Stimulated activated CD8-positive, alpha-beta memory T cell treated with anti-CD3 and anti-CD28 coated beads, Interleukin-15, amount 100 ng/mL, for 4 hours (primary cell): ENCODE measurements around the gene SLC22A5.

Experiments
- DNase-seq, 2 donors: peaks; one replicate each; pipeline ENCODE4 v3.0.0-alpha.2; 2020; ENCODE audit warnings: low read depth in 2 of 2

The SLC22A5 gene

GRCh38 chr5:132369474-132370180 lies at the start of gene SLC22A5:
SLC22A5 (plus strand) TSS chr5:132369710; CDS start chr5:132369973, 263 bp downstream.
- DNase-seq: peak; percentile 16 to 44

- DNase-seq: no peak
Measured at GRCh38 chr5:132319975-132320374, 49.5 kb upstream of the SLC22A5 start.

DNA sequence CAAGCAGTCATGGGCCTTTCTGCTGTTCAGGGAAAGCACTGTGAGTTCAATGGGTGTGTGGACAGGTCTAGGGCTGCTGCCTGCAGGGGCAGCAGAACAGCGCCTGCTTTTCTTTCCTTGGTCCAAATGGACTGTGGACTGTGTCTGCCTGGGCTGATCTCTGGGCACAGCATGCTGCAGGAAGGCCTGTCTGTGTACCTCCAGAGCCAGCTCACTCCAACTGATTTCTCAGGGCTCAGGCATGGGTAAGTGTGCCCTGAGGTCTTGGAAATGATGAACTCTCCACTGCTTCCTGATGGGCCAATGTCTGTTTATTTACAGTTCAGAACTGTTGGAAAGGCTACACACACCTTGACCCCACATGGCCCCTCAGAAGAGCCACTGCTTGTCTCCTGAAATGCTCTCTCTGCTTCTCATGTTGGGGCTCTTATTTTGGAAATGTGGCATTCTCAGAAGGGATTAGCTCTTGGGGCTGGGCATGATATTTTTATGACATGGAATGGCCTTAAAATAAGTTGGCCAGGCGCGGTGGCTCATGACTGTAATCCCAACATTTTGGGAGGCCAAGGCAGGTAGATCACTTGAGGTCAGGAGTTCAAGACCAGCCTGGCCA lies 48.3 kb upstream of the SLC22A5 start:
- no peak for DNase-seq

- no peak for DNase-seq
Measured at GRCh38 chr5:132322266-132322665, 47.2 kb upstream of the SLC22A5 start.

- no peak for DNase-seq
Measured at GRCh38 chr5:132323202-132323601, 46.3 kb upstream of the SLC22A5 start.

DNA sequence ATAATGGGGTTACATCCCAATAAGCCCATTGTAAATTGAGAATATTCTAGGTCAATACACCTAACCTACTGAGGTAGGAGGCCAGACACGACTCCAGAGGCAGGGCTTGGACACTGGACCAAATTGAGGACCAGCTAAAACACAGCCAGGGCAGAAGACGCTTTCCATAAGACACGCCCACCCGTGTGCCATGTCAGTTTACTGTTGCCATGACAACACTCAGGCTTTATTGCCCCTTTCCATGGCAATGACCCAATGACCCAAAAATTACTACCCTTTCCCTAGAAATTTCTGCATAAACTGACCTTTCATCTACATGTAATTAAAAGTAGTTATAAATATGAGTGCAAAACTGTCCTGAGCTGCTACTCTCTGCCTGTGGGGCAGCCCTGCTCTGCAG lies 43.8 kb upstream of the SLC22A5 start:
- DNase-seq: no peak

DNA sequence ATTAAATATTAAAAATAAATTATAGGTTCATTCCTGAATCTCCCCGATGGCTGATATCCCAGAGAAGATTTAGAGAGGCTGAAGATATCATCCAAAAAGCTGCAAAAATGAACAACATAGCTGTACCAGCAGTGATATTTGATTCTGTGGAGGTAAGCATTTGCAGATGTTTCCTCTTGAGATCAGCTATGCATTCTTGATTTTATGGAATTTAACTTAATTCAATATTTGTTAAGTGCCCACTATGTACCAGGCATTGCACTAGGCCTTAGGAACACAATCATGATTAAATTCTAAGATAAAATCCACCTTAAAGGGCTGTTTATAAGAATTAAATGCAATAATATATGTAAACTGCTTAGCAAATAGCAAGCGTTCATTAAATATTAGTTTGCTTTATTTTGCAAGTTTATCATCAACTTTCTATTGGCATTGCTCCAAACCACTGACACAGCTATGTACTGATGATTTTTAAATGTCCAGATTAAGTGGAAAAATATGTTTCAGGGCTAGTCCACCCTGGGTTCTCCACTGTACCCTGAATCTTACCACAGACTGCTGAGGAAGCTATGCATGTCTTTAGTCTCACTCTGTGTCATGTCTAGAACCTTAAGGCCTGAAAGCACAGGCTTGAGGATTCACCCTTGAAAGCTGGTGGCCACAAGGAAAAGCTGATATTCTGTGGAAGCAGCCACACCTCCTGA lies 42.1 kb upstream of the SLC22A5 start:
- no peak for DNase-seq

DNA sequence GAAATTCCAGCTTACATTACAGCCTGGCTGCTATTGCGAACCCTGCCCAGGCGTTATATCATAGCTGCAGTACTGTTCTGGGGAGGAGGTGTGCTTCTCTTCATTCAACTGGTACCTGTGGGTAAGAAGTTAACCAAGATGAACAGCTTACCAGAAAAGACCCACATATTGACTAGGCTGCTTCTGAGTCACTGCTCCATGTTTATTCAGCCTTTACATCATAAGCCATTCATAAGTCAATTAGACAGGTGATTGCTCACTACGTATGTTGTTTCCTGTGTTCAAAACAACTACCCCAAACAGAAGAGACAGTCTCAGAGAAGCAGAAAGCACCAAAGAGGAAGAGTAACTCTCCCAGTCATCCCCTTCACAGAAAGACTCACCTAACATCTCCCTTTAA lies 34.7 kb upstream of the SLC22A5 start:
- DNase-seq: no peak

- DNase-seq: no peak
Measured at GRCh38 chr5:132335402-132335801, 34.1 kb upstream of the SLC22A5 start.

- no peak for DNase-seq
Measured at GRCh38 chr5:132339502-132339901, 30.0 kb upstream of the SLC22A5 start.

DNA sequence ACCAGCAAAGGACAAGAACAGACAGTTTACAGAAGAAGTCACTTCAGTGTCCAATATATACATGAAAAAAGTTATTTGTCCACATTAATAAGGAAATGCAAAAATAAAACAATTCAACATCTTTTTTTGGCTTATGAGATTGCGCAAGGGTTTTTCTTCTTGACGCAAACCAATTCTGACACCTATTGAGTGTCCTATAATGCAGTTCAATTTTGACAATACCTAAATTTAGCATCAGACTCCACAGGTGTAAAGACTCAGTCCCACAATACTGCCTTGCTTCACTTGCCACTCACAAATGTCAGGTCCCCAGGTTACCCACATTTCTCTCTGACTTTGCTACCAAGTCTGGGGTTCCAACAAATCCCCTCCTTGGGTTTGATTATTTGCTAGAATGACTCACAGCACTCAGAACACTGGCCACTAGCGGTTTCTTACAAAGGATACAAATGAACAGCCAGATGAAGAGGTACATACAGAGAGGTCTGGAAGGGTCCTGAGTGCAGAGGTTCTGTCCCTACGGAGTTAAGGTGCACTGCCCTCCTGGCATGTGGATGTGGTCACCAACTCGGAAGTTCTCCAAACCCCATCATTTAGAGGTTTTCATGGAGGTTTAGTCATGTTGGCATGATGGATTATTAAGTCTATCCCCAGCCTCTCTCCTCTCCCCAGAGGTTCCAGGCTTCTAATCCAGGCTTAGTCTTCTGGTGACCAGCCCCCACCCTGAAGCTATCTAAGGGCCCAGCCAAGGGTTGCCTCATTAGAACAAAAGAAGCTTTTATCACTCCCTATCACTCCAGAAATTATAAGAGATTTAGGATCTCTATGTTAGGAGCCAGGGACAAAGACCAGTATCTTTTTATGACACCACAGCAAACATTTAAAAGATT lies 27.0 kb upstream of the SLC22A5 start:
- DNase-seq: no peak

- no peak for DNase-seq
Measured at GRCh38 chr5:132344775-132345514, 24.6 kb upstream of the SLC22A5 start.

GRCh38 chr5:132353486-132353995 lies 16.0 kb upstream of the SLC22A5 start:
- no peak for DNase-seq

- DNase-seq: no peak
Measured at GRCh38 chr5:132354381-132355139, 14.9 kb upstream of the SLC22A5 start.

DNA sequence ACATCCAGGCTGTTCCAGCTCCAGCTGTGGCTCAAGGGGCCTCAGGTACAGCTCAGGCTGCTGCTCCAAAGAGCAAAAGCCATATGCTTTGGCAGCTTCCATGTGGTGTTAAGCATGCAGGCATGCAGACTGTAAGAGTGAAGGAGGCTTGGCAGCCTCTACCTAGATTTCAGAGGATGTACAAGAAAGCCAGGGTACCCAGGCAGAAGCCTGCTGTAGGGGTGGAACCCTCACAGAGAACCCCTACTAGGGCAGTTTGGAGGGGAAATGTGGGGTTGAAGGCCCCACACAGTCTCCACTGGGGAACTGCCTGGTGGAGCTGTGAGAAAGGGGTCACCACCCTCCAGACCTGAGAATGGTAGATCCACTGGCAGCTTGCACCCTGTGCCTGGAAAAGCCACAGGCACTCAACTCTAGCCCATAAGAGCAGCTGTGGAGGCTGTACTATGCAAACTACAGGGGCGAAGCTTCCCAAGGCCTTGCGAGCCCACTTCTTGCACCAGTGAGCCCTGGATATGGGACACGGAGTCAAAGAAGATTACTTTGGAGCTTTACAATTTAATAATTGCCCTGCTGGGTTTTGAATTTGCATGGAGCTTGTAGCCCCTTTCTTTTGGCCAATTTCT lies 14.3 kb upstream of the SLC22A5 start:
- DNase-seq: no peak

GRCh38 chr5:132358775-132359174 lies 10.7 kb upstream of the SLC22A5 start:
- DNase-seq: no peak

DNA sequence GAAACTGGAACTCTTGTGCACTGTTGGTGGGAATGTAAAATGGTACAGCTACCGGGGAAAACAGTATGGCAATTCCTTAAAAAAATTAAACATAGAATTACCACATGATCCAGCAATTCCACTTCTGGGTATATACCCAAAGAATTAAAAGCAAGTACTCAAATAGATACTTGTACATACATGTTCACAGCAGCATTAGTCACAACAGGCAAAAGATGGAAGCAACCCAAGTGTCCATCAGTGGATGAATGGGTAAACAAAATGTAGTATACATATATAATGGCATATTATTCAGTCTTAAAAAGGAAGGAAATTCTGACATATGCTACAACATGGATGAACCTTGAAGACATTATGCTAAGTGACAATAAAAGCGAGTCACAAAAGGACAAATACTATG lies 7.4 kb upstream of the SLC22A5 start:
- no peak for DNase-seq

DNA sequence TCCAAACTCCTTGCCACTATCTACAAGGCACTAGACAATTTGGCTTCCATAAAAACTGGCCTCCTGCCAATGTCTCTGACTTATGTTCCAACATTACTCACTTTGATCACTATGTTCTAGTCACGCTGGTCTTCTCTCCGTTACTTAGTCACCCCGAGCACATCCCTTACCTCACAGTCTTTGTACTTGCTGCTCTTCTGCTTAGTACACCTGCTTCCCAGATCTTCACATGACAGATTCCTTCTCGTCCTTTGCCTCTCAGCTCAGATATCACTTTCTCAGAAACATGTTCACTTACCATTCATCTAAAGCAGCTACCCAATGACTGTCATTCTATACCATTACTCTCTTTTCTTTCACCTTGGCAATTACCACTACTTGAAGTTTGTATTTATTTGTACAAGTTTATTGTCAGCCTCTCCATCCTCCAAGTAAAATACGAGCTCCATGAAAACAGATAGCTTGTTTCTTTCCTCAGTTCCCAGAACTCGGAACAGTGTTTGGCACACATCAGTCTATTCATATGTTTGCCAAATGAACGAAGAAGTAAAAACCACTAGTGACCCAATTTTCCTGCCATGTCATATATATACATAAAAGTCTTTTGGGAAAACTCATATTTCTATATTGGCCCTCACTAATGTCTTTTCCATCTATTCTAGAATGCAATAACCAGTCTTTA lies 5.9 kb upstream of the SLC22A5 start:
- DNase-seq: no peak

DNA sequence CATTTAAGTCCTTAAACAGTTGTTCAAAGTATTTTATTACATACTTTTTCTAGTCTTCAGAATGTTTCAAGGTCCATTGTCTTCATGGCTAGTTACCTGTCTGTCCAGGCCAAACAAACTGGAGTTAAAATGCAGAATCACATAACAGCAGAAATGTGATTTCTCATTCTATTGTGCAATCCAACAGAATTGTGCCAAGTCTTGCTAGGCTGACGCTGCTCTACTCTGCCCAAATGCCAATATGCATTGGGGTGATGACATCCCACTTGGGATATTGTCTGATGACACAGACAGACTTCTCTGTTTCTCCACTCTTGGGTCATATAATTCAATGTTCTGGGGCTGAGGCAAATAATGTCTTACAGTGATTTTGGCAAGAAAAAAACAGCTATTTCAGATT lies 5.2 kb upstream of the SLC22A5 start:
- no peak for DNase-seq
